Activated T-helper 17 cell treated with anti-CD3 and anti-CD28 coated beads, Interleukin-2, amount 50 U/mL, for 72 hours (primary cell): ENCODE measurements around the gene CFAP92. TPM values are rescaled to one million over a fixed set of nuclear protein-coding genes. Genes with fewer than 3 reads are reported as not detected.
A peak's percentile ranks its signal among the peaks of the same experiment; 100 is the strongest.

Experiments
- ATAC-seq: fragments of 150-1000 bp; cut with Tn5 transposase; replicated peaks from 2 replicates; pipeline ENCODE4 v1.10.0; 2021; ENCODE audit warnings: mild to moderate bottlenecking, moderate library complexity
- H3K27ac Mint-ChIP-seq: one replicate; pipeline ENCODE4 v1.8.0; 2022; ENCODE audit warnings: mixed read lengths
- H3K27me3 Mint-ChIP-seq: one replicate; pipeline ENCODE4 v1.8.0; 2022; ENCODE audit warnings: mixed read lengths
- H3K36me3 Mint-ChIP-seq: one replicate; pipeline ENCODE4 v1.8.0; 2022; ENCODE audit warnings: low read depth, mild to moderate bottlenecking, mixed read lengths
- H3K4me1 Mint-ChIP-seq: one replicate; pipeline ENCODE4 v1.8.0; 2022; ENCODE audit warnings: mixed read lengths
- H3K4me3 Mint-ChIP-seq: one replicate; pipeline ENCODE4 v1.8.0; 2022; ENCODE audit warnings: mild to moderate bottlenecking, mixed read lengths
- H3K9me3 Mint-ChIP-seq: one replicate; pipeline ENCODE4 v1.8.0; 2022; ENCODE audit warnings: mixed read lengths
- total RNA-seq, 2 donors: library from RNA; stranded (reverse); gene quantifications; one replicate each; pipeline ENCODE4 v1.2.3, GENCODE V29; 2022

The CFAP92 gene
- total RNA-seq, 2 donors from 2014 or later: 0.50 TPM; not detected in 1

DNA sequence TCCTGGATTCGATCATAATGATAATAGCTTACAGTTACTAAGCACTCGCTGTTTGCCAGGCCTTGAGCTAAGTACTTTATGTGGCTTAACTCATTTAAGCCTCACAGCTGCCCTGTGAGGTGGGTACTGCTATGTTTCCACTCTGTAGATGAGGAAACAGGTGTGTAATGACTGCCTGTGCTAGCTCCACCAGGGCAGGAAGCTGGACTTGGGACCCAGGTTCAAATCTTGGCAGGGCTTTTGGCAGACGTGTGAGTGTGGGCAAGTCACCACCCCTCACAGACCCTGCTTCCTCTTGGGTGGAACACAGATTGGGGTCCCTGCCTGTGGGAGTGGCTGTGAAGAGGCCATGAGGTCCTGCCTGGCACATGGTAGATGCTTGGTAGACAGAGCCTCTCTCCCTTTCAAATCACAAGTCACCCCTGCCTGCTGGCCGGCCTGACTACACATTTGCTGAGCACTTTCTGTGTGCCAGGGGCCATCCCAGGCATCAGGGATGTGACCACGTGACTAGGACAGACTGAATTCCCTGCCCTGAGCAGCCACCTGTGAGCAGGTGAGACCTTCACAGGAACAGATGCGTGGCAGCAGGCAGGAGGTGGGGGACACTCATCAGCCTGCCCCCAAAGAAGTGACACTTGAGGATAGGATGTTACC is 10.9 kb upstream of the CFAP92 start:
- Mint-ChIP-seq H3K9me3 (no peaks in the 10 kb centered on the region), H3K4me3 (no peak overlapping the region), H3K36me3 (no peaks in the 10 kb centered on the region), H3K27ac (no peak overlapping the region), H3K27me3 (peaks cover 30% of the 10 kb centered on the region), H3K4me1 (peaks cover 14% of the 10 kb centered on the region)
- ATAC-seq: no peak

DNA sequence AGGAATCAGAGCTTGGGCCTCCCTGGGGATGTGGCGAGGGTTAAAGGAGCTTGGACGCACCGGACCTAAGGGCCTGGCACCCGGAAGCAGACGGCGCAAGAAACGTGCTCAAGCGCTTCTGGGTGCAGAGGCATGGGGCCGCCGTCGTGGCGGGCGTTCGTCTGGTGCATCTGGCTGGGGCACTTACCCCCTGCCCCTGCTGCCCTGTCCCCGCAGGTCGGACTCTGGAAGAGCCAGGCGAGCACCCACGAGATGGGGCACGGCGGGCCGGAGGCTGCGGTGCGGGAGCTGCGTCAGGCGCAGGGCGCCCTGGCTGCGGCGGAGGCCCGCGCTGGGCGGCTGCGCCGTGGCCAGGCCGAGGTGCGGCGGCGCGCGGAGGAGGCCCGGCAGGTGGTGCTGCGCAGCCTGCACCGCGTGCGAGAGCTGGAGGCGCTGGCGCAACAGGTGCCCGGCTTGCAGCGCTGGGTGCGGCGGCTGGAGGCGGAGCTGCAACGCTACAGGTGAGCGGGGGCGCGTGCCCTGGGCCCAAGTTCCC is 9.8 kb upstream of the CFAP92 start:
- peak overlapping the region; percentile 51 for H3K4me3 Mint-ChIP-seq
- H3K9me3 Mint-ChIP-seq: no peaks in the 10 kb centered on the region
- peak; percentile 77 for ATAC-seq
- H3K36me3 Mint-ChIP-seq: no peaks in the 10 kb centered on the region
- H3K4me1 Mint-ChIP-seq: peaks cover 14% of the 10 kb centered on the region
- peaks cover 30% of the 10 kb centered on the region for H3K27me3 Mint-ChIP-seq
- no peak overlapping the region for H3K27ac Mint-ChIP-seq

DNA sequence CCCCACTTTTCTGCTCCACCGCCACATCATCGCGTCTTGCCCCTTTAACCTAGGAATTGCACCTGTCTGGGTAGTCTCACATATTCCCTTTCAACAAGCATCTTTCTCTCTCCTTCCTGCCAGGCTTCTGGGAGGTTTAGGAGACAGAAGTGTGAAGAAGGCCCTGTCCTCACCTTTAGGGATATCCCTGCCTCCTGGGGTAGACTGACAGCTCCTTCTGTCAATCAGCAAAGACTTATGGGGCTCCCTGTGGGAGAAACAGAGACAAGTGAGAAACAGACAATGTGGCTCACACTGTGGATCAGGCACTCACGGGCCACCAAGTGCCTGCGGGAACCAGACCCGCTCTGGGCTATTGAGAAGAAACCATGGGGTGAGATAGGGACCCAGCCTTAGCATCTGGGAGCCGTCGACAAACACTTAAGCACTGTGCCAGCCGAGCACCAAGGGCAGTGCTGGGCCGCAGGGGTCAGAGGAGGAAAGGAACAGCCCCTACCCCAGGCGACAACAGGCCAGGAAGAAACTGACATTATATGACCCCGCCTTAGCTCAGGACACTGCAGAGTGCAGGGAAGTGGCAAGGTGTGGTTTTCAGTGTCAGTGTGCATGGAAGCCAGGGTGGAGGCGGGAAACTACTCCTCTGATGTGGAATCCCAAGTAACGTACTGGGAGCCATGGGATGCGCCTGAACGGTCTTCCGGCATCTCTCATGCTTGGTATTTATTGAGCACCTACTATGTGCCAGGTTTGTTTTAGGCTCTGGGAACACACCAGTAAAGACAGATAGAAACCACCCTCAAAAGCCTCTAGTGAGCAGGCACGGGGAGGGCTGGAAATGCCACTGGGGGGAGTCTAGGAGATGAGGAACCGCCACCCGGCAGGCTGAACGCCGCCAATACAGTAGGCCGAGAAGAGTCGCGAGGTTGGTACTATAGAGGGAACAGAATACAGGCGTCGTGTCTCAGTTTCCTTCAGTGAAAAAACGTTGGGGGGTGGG is 9.0 kb upstream of the CFAP92 start:
- peak overlapping the region; percentile 51 for H3K4me3 Mint-ChIP-seq
- H3K27ac Mint-ChIP-seq: no peak overlapping the region
- no peak for ATAC-seq
- H3K9me3 Mint-ChIP-seq: no peaks in the 10 kb centered on the region
- peaks cover 30% of the 10 kb centered on the region for H3K27me3 Mint-ChIP-seq
- H3K4me1 Mint-ChIP-seq: peaks cover 14% of the 10 kb centered on the region
- no peaks in the 10 kb centered on the region for H3K36me3 Mint-ChIP-seq

DNA sequence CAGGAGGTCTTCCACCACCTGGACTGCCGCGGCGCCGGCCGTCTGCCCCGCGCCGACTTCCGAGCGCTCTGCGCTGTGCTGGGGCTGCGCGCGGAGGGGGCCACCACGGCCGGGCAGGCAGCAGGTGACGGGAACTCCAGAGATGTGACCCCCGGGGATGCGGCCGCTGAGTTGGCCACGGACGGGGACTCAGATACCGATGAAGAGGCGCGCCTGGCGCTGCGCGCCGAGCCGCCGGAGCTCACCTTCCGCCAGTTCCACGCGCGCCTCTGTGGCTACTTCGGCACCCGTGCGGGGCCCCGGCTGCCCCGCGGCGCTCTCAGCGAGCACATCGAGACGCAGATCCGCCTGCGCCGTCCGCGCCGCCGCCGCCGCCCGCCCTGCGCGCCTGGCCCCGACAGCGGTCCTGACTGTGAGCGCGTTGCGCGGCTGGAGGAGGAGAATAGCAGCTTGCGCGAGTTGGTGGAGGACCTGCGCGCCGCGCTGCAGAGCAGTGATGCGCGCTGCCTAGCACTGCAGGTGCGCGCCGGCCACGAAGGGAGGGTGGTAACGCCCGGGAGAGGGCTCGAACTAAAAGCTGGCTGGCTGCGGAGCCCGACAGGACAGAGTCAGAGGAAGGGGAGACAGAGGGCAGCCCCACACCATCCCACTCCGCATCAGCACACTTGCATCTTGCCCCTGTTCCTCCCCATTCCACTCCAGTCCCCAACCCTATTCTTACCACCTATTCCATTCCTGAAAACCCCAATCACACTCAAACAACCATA is 8.1 kb upstream of the CFAP92 start:
- ATAC-seq: peak; percentile 34
- no peaks in the 10 kb centered on the region for H3K36me3 Mint-ChIP-seq
- H3K27me3 Mint-ChIP-seq: peaks cover 30% of the 10 kb centered on the region
- H3K4me1 Mint-ChIP-seq: peaks cover 14% of the 10 kb centered on the region
- H3K27ac Mint-ChIP-seq: no peak overlapping the region
- H3K9me3 Mint-ChIP-seq: no peaks in the 10 kb centered on the region
- H3K4me3 Mint-ChIP-seq: peak overlapping the region; percentile 51

DNA sequence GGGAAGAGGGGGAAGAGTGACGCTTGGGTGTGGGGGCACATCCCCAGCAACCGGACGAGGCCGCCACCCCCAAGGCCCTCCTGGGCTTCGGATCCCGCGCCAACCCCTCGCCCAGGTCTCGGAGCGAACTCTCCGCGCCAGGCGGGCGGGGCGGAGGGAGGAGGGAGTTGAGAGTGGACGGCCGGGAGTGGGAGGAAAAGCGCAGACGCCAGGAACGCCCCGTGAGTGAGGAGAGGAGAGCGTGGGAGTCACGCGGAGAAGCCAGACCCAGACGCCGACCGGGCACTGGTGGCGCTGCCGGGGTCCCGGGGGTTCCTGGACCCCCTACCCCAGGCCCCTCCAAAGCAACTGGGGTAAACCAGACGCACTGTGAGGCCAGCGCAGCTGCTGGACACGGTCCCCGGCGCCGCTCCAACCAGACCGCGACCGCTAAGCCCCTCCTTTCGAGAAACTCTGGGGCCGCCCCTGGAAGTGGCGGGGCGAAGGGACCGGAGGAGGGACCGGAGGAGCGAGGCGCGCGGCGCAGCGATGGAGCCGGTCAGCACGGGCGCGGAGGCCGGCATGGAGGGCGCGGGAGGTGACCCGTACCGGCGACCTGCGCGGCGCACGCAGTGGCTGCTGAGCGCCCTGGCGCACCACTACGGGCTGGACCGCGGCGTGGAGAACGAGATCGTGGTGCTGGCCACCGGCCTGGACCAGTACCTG is 7.4 kb upstream of the CFAP92 start, which contains the start of gene EFCC1:
TSS of gene EFCC1 (plus strand) at position 204 of the 705 bp plus-strand sequence. CDS start at position 529, 325 bp downstream.
- peak; percentile 13 for ATAC-seq
- H3K9me3 Mint-ChIP-seq: no peaks in the 10 kb centered on the region
- peaks cover 30% of the 10 kb centered on the region for H3K27me3 Mint-ChIP-seq
- no peaks in the 10 kb centered on the region for H3K36me3 Mint-ChIP-seq
- H3K4me3 Mint-ChIP-seq: peak within 1 kb of the TSS; percentile 51
- H3K27ac Mint-ChIP-seq: no peak within 1 kb of the TSS
- H3K4me1 Mint-ChIP-seq: peaks cover 14% of the 10 kb centered on the region

DNA sequence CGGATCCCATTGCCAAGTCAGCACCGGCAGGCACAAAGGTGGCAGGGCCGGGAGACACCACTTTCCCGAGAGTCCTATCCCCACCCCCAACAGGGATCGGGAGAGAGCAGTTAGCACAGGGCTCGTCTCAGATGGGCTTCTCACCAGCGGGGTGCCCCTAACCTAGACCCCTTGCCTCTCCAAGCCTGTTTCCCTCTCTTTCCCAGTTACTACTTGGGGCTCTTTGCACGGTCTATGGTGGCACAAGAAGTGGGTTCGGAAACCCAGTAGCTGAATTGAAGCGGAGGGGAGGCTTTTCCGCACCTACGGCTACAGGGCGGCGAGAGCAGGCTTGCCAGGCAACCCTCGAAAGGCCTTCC is 6.8 kb upstream of the CFAP92 start:
- Mint-ChIP-seq H3K4me1 (peaks cover 14% of the 10 kb centered on the region), H3K36me3 (no peaks in the 10 kb centered on the region), H3K27ac (no peak overlapping the region), H3K9me3 (no peaks in the 10 kb centered on the region), H3K4me3 (peak overlapping the region; percentile 36), H3K27me3 (peaks cover 30% of the 10 kb centered on the region)
- no peak for ATAC-seq

DNA sequence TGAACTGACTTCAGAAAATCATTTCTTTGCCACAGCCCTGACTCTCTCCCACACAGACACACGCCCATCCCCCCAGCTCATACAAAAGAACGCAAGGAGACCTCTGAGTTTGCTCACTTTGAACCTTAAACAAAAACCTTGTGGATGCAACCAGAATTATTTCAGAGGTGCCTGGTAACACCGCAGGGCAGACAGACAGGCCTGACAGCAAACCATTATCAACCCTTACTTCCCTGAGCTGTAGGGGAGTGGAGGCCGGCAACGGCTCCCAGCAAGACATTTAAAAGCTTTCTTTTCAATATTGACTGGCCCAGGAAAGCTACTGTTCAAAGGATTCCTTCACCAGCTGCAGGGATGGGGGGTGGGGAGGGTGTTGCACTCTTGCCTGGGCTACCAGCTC is 5.2 kb upstream of the CFAP92 start:
- H3K9me3 Mint-ChIP-seq: no peaks in the 10 kb centered on the region
- H3K4me1 Mint-ChIP-seq: peaks cover 6% of the 10 kb centered on the region
- no peak for ATAC-seq
- H3K27ac Mint-ChIP-seq: no peak overlapping the region
- no peak overlapping the region for H3K4me3 Mint-ChIP-seq
- H3K36me3 Mint-ChIP-seq: no peaks in the 10 kb centered on the region
- H3K27me3 Mint-ChIP-seq: peaks cover 24% of the 10 kb centered on the region

DNA sequence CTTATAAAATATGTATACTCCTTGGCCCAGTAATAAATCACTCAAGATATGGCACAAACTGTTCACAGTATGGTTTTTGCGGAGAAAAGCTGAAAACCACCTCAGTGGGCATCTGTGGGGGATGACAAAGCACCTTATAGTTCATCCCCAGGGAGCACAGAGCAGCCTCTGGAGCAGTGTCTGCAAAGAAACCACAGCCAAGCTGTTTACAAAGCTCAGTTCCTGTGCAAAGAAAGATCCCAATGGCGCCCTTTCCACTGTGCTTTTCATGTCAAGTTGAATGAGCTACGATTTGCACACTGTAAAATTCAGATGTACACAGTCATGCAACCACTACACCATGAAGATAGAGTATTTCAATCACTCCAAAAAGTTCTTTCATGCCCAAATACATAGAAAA is 4.7 kb upstream of the CFAP92 start:
- Mint-ChIP-seq H3K27me3 (peaks cover 22% of the 10 kb centered on the region), H3K4me1 (peaks cover 6% of the 10 kb centered on the region), H3K4me3 (no peak overlapping the region), H3K36me3 (no peaks in the 10 kb centered on the region), H3K9me3 (no peaks in the 10 kb centered on the region), H3K27ac (no peak overlapping the region)
- ATAC-seq: no peak

DNA sequence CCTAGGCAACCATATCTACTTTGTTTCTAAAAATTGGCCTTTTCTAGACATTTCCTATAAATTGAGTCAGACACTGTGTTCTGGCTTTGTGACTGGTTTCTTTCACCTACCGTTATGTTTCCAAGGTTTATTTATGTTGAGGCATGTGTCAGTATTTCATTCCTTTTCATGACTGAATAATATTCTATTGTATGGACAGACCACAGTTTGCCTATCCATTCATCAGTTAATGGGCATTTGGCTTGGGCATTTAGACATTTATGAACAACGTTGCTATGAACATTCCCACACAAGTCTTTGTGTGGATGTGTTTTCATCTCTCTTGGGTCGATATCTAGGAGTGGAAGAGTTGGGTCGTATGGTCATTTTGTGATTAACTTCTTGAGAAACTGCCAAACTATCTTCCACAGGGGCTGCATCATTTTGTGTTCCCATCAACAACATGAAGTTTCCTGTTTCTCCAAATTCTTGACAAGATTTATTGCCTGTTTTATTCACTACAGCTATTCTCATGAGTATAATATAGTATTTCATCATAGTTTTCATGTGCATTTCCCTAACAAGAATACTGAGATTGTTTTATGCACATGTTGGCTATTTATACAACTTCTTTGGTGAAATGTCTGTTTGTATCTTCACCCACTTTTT is 3.7 kb upstream of the CFAP92 start:
- no peaks in the 10 kb centered on the region for H3K9me3 Mint-ChIP-seq
- no peaks in the 10 kb centered on the region for H3K36me3 Mint-ChIP-seq
- H3K27me3 Mint-ChIP-seq: peaks cover 14% of the 10 kb centered on the region
- no peak for ATAC-seq
- no peak overlapping the region for H3K27ac Mint-ChIP-seq
- peaks cover 5% of the 10 kb centered on the region for H3K4me1 Mint-ChIP-seq
- no peak overlapping the region for H3K4me3 Mint-ChIP-seq

DNA sequence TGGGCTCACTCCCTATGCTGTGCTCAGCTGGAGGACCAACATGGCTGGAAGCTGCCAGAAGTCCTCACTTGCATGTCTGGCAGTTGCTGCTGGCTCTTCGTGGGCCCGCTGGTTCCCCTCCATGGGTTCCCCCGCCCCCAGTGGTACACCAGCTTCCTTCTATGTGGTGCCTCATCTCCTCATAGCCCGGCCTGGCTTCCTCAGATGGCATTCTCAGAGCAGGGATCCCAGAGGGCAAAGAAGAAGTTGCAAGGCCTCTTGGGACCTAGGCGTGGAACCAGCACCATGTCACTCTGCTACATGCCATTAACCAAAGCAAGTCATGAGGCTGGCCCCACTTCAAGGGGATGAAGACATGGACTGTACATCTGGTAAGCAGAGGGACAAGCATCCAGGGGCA is 2.9 kb upstream of the CFAP92 start:
- Mint-ChIP-seq H3K9me3 (no peaks in the 10 kb centered on the region), H3K4me3 (no peak overlapping the region), H3K36me3 (no peaks in the 10 kb centered on the region), H3K4me1 (no peaks in the 10 kb centered on the region), H3K27ac (no peak overlapping the region), H3K27me3 (peaks cover 9% of the 10 kb centered on the region)
- ATAC-seq: no peak

DNA sequence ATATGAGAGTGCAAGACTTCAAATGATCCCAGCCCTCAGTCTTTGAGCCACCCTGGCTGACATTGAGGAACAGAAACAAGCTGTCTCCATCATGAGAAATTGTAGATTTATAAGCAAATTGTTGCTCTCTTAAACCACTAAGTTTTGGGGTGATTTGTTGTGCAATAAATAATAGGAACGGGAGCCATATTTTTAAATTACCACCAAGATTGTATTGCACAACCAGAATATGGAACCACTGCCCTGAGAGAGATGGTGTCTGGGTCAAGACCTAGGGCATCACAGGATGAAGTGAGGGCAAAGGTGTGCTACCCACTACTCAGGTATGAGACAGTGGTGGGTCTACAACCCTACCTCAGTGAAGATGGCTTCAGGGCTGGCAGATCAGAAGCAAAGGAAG is 2.3 kb upstream of the CFAP92 start:
- no peak for ATAC-seq
- H3K27me3 Mint-ChIP-seq: peaks cover 9% of the 10 kb centered on the region
- H3K36me3 Mint-ChIP-seq: no peaks in the 10 kb centered on the region
- H3K4me1 Mint-ChIP-seq: no peaks in the 10 kb centered on the region
- no peak overlapping the region for H3K4me3 Mint-ChIP-seq
- no peaks in the 10 kb centered on the region for H3K9me3 Mint-ChIP-seq
- H3K27ac Mint-ChIP-seq: no peak overlapping the region

DNA sequence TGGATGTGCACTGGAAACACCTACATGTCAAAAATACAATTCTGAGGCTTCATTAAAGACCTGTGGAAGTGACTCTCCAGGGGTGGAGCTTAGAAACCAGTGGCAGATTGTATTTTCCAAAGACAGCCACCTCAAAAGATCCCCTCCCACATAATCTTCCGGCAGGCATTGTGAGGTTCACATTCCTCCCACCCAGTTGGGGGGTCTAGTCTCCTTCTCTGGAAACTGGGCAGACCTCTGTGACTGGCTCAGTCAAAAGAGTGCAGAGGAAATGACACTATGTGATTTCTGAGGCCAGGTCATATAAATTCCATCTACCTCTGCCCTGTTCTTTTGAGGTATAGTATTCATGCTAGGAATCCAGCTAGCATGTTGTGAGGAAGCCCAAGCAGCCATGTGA is 1.9 kb upstream of the CFAP92 start:
- H3K4me3 Mint-ChIP-seq: no peak overlapping the region
- no peak for ATAC-seq
- no peaks in the 10 kb centered on the region for H3K4me1 Mint-ChIP-seq
- no peaks in the 10 kb centered on the region for H3K36me3 Mint-ChIP-seq
- H3K27ac Mint-ChIP-seq: no peak overlapping the region
- peaks cover 8% of the 10 kb centered on the region for H3K27me3 Mint-ChIP-seq
- H3K9me3 Mint-ChIP-seq: no peaks in the 10 kb centered on the region
